SKM-1 treated with dmso at 0.1 percent for 144 hours (cell line): ENCODE measurements around the gene ANKRD62.
"Not testable (repeated sequence)": the region's sequence is repeated elsewhere in the genome, so short reads cannot be mapped to it uniquely, and the experiment has no call there.

Experiments used
- DNase-seq: peaks from one replicate; lab custom pipeline; 2025; ENCODE audit not compliant: unreplicated experiment; lab: John Stamatoyannopoulos, UW

Gene ANKRD62

DNA sequence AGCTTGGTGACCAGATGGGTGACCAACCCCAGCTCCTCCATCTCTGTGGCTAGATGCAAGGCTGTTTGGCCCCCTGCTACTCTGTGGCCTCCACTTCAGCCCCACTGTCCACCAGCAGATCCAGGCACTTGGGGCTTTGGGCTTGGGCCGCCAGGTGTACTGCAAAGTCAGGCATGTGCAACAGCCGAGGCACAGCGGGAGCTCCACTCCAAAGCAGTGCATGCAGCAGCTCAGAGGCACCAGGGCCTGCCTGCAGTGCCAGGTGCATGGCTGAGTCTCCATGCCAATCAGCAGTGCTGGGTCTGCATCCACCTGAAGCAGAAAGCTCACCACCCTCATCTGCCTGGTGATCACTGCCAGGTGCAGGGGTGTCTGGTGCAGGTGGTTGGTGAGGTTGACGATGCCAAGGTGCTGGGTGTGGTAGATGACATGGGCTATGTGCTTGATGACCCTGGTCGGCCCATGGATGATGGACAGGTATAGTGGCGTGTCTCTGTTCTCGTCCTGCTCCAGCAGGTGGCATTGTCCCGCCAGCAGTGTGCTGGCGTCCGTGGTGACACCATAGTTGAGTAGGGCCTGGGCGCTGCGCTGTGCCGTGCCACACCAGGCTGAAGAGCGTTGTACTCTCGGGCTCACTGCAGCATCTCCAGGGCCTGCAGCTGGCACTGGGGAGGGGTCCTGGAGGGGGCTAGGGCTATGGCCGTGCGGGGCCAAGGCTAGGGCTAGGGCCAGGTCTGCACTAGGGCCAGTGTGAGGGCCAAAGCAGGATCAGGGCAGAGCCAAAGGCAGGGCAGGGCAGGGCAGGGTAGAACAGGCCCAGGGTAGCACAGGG is 1.0 kb upstream of the ANKRD62 start:
- no peak for DNase-seq

DNA sequence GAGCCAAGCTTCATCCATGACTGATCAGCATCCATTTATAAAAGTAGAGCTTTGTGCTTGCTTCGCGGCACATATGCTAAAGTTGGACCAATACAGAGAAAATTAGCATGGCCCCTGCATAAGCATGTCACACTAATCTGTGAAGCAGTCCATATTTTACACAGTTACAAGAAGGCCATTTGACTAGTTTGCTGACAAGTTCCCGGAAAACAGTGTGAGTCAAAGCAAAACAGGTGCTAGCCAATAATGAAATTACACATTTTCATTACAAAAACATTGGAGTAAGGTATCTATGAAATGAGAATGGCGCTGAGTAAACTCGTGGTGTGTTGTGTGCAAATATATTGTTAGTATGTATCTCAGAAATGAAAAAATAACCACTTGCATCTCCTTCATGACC is 4.7 kb downstream of the ANKRD62 start:
- DNase-seq, result no peak

DNA sequence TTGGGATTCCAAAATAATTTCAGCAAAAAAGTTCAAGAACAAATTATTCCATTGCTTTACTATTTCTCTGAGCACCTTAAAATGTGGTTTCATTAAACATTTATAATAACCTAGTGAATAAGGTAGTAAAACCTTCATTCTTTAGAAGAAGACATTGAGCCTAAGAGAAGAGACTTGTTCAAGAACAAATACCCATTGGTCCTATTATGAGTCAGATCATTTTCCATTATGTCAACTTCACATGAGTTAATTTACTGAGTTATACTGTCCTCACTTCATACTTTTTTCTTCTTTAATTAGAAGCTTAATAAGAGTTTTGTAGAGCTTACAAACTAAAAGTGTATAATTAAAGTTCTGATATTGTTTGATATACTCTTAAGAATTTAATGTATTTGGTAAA is 5.5 kb downstream of the ANKRD62 start:
- DNase-seq, result no peak

DNA sequence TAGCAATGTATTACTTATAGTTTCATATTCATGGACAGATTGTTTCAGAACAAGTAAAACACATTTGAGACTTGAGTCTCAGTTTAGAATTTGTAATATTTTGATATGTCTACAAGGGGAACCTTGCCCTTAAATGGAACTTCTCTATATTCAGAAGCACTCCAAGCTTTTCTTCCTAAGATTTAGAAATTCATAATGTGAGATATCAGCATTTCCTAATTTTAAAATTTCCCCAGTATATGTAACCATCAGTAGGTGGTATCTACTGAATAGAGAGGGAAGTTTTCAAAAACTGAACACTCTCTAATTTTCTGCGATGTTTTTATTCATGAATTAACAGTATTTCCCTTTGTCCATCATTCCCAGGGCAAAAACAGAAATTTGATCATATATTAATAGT is 7.6 kb downstream of the ANKRD62 start:
- DNase-seq, result no peak

DNA sequence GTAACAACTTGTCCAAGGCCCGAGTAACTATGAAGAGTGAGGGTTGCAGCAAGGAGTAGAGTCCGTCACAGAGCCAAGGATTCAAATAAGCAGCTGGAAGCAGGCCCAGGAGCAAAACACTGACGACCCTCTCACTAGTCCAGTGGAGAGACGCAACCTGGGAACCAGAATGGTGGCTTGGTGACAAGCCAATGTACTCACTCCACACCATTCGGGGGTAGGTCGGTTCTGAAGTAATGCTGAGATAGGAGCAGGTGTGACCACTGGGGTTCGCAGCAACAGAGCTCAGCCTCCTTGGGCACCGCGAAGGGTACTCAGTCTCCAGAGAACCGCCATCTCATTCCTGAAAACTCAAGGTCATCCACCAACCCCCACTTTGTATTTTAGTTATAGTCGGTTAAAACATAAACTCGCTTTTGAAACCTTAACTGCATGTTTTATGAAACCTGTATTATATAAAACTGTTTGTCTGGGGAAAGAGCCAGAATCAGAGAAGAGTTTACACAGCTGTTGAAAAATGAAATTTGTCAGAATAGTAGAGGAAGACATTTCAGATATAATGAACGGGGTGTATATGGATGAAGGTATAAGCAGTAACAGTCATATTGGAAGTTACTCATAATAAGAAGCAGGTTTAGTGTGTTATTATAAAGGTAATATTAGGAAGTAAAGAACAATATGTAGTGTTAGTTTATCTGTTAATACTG is 8.6 kb downstream of the ANKRD62 start:
- DNase-seq, result no peak

DNA sequence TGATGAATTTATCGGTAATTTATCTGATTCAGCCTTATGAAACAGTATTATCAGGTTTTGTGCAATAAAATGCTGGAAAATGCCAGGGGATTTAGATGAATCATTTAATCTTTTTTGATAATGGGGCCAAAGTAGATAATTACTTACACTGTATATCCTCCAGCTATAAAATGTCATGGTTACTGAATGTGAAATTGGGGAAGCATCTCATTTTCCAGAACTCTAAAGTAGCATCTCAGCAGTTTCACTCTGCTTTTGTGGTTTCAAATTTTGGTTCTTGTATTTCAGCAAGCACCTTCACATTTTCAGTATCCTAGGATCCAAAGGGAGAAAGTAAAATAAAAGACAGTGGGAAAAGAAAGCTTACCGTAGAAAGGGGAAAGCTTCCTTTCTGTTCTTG is 12.8 kb downstream of the ANKRD62 start:
- no peak for DNase-seq

DNA sequence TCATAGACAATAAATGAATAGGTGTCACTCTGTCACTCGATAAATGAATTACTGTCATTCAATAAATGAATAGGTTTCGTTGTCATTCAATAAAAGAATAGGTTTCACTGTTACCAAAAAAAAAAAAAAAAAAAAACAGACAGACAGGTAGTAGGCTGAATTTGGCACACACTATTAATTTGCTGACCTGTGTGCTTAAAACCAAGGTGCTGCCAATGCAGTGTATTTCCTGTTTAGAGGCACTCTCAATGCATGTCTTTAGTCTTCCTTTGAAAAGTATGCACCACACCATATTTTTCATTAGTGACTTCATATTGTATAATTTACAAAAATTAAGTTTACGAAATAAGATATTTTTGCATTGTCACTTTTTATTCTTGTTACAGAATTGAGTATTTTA is 16.2 kb downstream of the ANKRD62 start:
- DNase-seq, result no peak

DNA sequence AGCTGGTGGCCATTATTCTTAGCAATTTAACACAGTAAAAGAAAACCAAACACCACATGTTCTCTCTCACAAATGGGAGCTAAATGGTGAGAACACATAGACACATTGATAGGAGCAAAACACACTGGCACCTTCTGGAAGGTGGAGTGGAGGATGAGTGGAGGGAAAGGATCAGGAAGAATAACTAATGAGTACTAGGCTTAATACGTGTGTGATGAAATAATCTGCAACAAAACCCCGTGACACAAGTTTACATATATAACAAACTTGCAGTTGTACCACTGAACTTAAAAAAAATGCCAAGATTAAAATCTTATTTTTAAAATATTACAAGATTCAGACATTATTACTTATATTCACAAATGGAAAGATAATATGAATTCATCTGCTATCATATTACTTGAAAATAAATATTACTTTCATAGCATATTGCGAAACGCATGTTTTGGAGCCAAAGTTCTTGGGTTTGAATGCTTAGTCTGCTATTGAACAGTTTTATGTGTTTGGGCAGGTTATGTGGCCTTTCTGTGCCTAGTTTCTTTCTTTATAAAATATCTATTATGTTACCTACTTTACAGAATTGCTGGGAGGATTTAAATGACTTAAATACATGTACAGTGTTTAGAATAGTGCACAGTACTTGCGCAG is 20.5 kb downstream of the ANKRD62 start:
- DNase-seq, result no peak

DNA sequence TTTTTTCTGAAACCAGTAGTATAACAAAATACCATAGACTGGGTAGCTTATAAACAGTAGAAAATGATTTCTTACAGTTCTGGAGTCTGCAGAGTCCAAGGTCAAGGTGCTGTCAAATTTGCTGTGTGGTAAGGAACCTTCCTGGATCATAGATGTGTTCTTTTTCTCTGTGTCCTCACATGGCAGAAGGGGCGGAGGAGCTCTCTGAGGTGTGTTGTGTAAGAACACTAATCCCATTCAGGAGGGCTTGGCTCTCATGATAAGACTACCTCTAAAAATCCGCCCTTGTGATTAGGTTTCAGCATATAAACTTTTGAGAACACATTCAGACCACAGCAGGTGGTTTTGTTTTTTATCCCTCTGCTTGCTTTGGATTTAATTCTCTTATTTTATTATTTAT is 25.7 kb downstream of the ANKRD62 start:
- no peak for DNase-seq

DNA sequence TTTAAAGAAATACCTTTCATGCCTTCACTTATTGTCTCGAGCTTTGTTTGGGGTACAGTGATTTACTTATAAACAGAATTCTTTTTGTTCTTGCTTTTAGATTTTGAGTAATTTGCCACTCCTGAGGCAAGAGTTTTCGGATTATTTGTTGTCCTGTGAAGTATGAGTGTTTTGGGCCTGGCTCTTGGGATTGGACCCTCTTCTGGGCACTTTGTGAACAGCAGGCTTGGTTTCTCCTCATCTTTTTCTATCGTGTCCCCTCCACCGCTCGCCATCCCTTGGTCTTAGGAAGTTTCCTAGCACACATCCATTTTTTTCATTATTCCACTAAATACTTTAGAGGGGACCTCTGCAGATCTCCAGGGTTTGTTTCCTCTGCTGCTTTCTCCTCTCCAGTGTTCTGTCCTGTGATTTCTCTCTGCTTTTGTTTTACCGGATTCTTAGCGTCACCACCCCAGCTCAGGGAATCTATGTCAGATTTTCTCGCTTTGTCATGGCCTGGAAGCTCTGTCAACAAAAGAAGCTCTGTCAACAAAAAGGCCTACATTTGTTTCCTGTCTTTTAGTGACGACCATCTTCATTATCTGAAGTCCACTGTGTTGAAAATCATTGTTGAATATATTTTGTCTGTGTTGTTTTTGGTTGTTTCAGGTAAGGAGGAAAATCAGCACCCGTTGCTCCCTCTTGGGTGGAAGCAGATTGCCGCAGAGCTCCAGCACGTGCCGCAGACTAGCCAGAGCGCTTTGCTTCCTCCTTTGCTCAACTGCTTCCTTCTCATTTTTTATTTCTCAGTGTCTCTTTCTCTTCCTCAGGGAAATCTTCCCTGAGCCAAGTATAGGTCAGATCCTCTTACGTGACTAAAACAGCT is 27.8 kb downstream of the ANKRD62 start:
- DNase-seq, result peak; percentile 5

DNA sequence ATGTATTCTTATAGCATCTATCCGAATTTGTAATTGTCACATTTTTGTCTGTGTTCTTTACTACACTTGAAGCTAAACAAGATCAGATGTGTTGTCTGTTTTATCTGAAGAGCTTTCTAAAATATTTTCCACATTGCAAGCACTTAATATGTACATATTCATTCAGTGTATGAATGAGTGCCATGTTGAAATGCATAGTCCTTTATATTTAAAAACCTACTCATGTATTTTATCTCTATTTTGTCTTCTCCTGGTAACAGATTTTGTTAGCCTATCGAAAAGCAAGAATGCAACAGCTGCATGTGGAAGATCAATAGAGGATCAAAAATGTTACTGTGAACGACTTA is 28.4 kb downstream of the ANKRD62 start:
- DNase-seq, result not testable (repeated sequence)

DNA sequence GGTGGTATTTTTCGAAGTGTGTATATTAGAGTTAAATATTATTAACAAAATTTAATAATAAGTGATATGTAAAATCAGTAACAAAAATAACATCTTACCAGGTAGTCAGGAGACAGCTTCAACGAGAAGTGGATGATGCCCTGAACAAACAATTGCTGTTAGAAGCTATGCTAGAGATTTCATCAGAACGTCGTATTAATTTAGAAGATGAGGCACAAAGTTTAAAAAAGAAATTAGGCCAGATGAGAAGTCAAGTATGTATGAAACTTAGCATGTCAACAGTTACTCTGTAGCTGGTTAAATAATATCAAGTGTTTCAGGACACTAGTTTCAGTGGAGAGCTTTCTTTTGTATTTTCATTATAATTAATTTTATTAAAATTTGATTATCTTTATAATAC is 34.0 kb downstream of the ANKRD62 start:
- DNase-seq, result not testable (repeated sequence)

DNA sequence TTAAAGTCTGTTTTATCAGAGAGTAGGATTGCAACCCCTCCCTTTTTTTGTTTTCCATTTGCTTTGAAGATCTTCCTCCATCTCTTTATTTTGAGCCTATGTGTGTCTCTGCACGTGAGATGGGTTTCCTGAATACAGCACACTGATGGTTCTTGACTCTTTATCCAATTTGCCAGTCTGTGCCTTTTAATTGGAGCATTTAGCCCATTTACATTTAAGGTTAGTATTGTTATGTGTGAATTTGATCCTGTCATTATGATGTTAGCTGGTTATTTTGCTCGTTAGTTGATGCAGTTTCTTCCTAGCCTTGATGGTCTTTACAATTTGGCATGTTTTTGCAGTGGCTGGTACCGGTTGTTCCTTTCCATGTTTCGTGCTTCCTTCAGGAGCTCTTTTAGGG is 45.2 kb downstream of the ANKRD62 start:
- not testable (repeated sequence) for DNase-seq

DNA sequence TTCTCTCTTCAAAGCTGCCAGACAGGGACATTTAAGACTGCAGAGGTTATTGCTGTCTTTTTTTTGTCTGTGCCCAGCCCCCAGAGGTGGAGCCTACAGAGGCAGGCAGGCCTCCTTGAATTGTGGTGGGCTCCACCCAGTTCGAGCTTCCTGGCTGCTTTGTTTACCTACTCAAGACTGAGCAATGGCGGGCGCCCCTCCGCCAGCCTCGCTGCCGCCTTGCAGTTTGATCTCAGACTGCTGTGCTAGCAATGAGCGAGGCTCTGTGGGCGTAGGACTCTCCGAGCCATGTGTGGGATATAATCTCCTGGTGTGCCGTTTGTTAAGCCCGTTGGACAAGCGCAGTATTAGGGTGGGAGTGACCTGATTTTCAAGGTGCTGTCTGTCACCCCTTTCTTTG is 47.2 kb downstream of the ANKRD62 start:
- DNase-seq, result not testable (repeated sequence)

DNA sequence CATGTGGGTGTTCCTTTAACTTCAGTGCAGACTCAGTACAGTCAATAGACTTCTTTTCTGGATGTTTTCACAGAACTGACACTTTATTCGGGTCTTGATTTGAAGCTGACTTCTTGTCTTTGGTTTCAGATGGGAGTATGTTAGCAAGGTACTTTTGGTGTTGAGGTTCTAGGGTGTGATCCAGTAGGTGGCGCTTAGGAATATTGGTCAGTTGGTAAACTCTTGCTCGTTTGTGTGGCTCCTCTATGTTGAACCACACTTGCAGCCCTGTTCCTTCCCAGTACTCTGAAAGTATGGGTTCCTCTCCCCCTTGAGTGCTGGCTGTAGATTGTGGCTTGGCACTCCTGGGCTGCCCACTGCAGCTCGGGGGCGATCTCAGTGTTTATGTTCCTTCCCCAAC is 48.1 kb downstream of the ANKRD62 start:
- DNase-seq, result not testable (repeated sequence)

DNA sequence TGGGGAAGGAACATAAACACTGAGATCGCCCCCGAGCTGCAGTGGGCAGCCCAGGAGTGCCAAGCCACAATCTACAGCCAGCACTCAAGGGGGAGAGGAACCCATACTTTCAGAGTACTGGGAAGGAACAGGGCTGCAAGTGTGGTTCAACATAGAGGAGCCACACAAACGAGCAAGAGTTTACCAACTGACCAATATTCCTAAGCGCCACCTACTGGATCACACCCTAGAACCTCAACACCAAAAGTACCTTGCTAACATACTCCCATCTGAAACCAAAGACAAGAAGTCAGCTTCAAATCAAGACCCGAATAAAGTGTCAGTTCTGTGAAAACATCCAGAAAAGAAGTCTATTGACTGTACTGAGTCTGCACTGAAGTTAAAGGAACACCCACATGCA is 55.8 kb downstream of the ANKRD62 start:
- DNase-seq, result not testable (repeated sequence)

DNA sequence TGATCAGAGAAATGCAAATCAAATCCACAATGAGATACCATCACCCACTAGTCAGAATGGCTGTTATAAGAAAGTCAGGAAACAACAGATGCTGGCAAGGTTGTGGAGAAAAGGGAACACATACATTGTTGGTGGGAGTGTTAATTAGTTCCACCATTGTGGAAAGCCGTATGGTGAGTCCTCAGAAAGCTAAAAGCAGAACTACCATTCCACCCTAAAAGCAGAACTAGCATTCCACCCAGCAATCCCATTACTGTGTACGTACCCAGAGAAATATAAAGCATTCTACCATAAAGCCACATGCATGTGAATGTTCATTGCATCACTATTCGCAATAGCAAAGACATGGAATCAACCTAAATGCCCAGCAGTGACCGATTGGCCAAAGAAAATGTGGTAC is 60.7 kb downstream of the ANKRD62 start:
- DNase-seq, result peak; percentile 87

DNA sequence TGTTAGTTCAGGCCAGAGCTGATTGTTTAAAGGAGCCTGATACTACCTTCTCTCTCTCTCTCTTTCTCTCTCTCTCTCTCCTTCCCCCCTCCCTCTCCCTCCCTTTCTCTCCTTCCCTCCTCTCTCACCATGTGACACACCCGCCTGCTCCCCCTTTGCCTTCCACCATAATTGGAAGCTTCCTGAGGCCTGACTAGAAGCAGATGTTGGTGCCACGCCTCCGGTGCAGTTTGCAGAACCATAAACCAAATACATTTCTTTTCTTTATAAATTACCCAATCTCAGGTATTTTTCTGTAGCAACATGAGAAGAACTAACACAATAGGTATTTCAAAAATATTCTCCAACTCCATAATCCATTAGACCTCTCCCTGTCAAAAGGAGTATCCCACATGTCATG is 62.4 kb downstream of the ANKRD62 start:
- no peak for DNase-seq

DNA sequence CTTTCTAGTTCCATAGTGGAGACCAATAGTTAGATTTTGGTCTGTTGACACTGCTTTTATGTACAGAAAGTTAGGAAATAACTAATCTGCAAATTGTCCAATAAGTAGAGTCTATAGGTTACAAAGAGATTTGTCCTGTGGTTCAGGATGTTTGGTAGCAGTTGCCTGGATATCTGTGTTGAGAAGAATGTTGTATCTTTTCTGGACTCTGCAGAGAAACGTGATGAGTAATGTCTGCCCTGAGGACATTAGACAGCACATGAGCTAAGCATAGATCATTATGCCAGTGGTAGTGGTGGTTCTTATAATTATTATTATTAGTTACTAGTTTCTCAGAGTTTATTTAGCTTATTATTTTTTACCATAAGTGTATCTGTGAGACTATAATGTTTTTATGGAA is 65.8 kb downstream of the ANKRD62 start:
- no peak for DNase-seq

DNA sequence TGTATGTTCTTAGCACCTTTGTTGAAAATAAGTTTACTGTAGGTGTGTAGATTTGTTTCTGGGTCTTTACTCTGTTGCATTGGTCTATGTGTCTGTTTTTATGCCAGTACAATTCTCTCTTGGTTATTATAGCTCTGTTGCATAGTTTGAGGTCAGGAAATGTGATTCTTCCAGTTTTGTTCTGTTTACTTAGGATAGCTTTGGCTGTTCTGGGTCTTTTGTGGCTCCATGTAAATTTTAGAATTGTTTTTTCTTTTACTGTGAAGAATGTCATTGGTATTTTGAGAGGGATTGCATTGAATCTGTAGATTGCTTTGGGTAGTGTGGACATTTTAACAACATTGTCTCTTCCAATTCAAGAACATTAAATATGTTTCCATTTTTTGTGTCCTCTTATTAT is 69.1 kb downstream of the ANKRD62 start:
- no peak for DNase-seq
